Esophagus muscularis mucosa (tissue), 3 donors: ENCODE data around the gene ZBTB37.

Experiments used
- EP300 ChIP-seq: sonication (generic); formaldehyde crosslinking; IDR thresholded peaks from one replicate; pipeline ENCODE4 v1.6.1; 2017; ENCODE audit warnings: antibody characterized with exemption
- POLR2AphosphoS5 ChIP-seq, 2 donors: sonication (generic); formaldehyde crosslinking; IDR thresholded peaks; one replicate each; pipeline ENCODE4 v1.6.1; 2017; ENCODE audit warnings: antibody characterized with exemption in 2 of 2

DNA sequence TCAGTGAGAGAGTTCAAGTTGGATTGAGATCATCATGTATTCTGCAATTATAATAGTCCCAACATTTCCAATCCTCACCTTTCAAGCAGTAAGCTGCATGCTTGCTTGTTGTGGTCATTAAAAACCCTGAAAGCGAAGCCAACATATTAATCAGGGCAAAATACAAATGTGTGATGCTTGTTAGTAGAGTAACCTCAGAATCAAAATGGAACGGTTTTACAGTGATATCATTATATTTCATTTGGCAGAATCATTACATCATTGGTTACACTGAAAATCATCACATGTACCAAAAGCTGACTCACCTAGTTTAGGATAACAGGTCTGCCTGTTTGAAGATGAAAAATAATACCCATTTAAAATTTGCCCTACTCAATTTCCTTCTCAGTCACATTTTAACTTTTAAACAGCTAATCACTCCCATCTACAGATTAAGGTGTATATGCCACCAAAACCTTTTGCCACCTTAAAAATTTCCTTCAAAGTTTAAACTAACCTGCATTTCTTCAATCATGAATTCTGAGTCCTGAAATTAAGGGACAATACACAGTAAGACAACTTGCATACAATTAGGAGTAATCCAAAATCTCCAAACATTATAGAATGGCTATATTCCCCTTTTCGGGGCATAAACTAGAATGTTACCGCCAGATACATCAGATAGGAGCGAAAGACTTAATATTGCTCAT lies 3.9 kb upstream of the ZBTB37 start:
- TF ChIP-seq POLR2AphosphoS5 (IDR thresholded peaks at IDR 0.05) (no peak), EP300 (no peak)
